ENCODE results near the gene UGT2A3. TPM values are rescaled to one million over a fixed set of nuclear protein-coding genes. Genes with fewer than 3 reads are reported as not detected.

Gene UGT2A3
- total and polyA plus RNA-seq, 3 donors from 2014 or later: 1.7 TPM; not detected in 2

Small RNA genes within 50 kb of the gene (small RNA-seq; reads per million reads assigned to genes)
- 0 reads per million in 2 donors for gene AC021146.3
- 0 reads per million in 2 donors for gene AC021146.6

Other genes starting within 250 kb of the UGT2A3 start
- gene UGT2B10, start 135.8 kb downstream of the UGT2A3 start, total RNA-seq: not detected
- 1.5 TPM for gene UGT2B10, start 135.8 kb downstream of the UGT2A3 start, polyA plus RNA-seq (ENCODE audit: insufficient read depth, low read depth, low replicate concordance)
- gene UGT2B7, start 144.7 kb upstream of the UGT2A3 start, total RNA-seq: under 1 TPM in 1 of 2 donors, not detected in 1; 0.31 TPM
- gene UGT2B7, start 144.7 kb upstream of the UGT2A3 start, polyA plus RNA-seq (ENCODE audit: insufficient read depth, low read depth, low replicate concordance): 1.5 TPM

All from testis (tissue), 3 donors.